ENCODE data around the gene UBLCP1. TPM values are rescaled to one million over a fixed set of nuclear protein-coding genes. Genes with fewer than 3 reads are reported as not detected.
A peak's percentile ranks its signal among the peaks of the same experiment; 100 is the strongest.

Gene UBLCP1
- total RNA-seq = 10 to 100 TPM; 30.6 to 31.6 TPM

DNA sequence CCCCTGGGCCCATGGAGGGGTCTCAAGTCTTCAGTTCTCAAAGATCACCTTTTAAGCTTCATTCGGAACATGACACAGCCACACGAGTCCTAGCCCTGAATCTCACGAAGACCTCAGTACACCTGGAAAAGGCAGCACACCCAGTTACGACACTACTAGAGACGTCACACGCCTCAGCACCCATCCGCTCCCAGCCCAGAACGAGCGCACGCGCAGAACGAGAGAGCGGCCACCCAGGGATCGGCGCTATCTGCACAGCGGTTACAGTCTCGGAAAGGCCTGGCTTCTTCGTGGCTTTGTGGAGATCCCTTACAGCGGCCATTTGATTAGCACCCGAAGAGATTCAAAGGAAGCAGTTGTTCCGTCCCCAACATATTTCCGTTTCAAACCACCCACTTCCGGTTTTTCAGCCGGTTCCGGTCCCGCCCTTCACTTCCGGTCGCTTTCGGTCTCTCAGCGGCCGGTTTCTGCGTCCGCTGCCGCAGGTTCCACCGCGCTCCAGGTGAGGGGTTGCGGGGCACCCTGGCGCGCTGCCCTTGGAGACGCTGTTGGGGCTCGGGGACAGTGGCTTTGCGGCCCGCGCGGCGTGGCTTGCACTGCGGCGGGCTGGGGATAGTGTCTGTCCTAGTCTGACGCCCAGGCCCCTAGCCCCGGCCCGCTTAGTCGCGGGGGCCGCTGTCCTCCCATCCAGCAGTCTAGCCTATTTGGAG, at the start of gene UBLCP1:
Gene UBLCP1, plus strand, starts transcription at position 432 of the 710 bp plus-strand sequence. CDS start 5,626 bp downstream, outside the sequence.
- intact Hi-C loops (cut with micrococcal nuclease) = loop anchor here (5.0 kb wide), 2 partner anchors 56 to 106 kb away; partner anchors contain the start of gene RNF145
- H3K27ac Mint-ChIP-seq = peak within 1 kb of the TSS; percentile 99
- H3K4me1 Mint-ChIP-seq (ENCODE audit: low read depth) = peaks cover 40% of the 10 kb centered on the region
- no peaks in the 10 kb centered on the region for H3K27me3 Mint-ChIP-seq
- CTCF ChIA-PET = interaction anchor here (0.8 to 1.6 kb wide), 5 partner anchors 9 to 106 kb away, joined by 3 to 10 read pairs (median 5); no protein-coding TSS in a partner anchor
- H3K36me3 Mint-ChIP-seq (ENCODE audit: low read depth) = peaks cover 35% of the 10 kb centered on the region
- ATAC-seq (peak; percentile 89), DNase-seq (peak; percentile 84)
- TF ChIP-seq, protein P1, sequence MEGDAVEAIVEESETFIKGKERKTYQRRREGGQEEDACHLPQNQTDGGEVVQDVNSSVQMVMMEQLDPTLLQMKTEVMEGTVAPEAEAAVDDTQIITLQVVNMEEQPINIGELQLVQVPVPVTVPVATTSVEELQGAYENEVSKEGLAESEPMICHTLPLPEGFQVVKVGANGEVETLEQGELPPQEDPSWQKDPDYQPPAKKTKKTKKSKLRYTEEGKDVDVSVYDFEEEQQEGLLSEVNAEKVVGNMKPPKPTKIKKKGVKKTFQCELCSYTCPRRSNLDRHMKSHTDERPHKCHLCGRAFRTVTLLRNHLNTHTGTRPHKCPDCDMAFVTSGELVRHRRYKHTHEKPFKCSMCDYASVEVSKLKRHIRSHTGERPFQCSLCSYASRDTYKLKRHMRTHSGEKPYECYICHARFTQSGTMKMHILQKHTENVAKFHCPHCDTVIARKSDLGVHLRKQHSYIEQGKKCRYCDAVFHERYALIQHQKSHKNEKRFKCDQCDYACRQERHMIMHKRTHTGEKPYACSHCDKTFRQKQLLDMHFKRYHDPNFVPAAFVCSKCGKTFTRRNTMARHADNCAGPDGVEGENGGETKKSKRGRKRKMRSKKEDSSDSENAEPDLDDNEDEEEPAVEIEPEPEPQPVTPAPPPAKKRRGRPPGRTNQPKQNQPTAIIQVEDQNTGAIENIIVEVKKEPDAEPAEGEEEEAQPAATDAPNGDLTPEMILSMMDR (IDR thresholded peaks at IDR 0.05) = no peak
- H3K9me3 Mint-ChIP-seq = peaks cover 11% of the 10 kb centered on the region
- H3K4me3 Mint-ChIP-seq = peak within 1 kb of the TSS; percentile 92
- POLR2A ChIA-PET = interaction anchor here (0.7 to 1.0 kb wide), 3 partner anchors 55 to 69 kb away, joined by 3 to 5 read pairs (median 3); no protein-coding TSS in a partner anchor

DNA sequence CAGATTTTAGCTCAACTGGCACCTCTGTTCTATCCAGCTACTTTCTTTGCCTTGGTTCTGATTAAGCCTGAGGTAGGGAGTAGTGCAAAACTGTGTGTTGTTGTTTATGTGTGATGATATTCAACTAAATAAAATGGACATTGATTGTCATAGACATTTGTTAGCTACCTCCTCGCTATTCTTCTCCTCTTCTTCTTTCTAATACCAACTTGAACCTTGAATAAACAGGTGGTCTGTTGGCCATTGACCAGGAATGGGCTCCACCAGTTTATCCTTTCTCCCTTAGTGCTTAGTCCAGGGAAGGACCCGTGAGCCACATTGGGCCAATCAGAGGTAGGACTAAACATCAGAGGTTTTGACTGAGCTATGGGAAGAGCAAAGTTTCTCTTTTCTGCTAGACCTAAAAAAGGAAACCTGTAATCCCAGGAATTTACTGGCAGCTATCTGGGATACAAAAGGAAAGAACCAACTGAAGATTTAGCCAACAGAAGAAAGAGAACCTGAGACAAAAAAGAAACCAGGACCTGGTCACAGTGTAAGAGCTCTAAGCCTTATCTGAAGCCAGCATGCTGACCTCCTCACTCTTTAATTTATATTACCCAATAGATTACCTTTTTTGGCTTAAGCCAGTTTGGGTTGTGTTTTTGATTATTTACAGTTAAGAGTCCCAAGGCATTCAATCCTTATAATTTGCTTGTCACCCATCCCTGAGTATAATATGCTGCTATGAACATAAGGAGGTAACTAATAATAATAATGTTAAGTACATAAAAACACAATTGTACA, 48.4 kb upstream of the UBLCP1 start:
- intact Hi-C loops (cut with micrococcal nuclease) = no loop called here
- peaks cover 2% of the 10 kb centered on the region for H3K9me3 Mint-ChIP-seq
- TF ChIP-seq, protein P1 (IDR thresholded peaks at IDR 0.05) = no peak
- POLR2A ChIA-PET = no interaction called here
- peaks cover 35% of the 10 kb centered on the region for H3K4me1 Mint-ChIP-seq (ENCODE audit: low read depth)
- no peaks in the 10 kb centered on the region for H3K27me3 Mint-ChIP-seq
- CTCF ChIA-PET = interaction anchor here (0.9 to 2.0 kb wide), 3 partner anchors 48 to 1891 kb away, joined by 4 to 14 read pairs (median 5); partner anchors contain the start of gene UBLCP1
- H3K36me3 Mint-ChIP-seq (ENCODE audit: low read depth) = peaks cover 5% of the 10 kb centered on the region
- H3K4me3 Mint-ChIP-seq = no peak overlapping the region
- ATAC-seq (no peak), DNase-seq (no peak)
- H3K27ac Mint-ChIP-seq = no peak overlapping the region

DNA sequence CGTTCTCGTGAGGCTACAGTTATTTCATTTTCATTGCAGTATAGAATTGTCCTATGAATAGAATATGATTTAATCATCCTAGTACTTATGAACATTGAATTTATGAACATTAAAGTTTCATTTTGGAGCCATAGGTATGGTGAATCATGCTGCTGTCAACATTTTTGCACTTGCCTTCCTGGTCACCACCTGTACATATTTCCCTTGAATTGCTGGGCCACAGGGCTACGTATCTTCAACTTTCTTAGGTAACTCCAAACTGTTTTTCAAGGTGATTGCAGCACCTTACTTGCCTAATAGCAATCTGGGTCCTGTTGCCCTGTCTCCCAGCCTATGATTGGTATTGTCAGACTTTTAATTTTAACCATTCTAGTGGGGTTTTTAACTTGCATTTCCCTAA, 47.2 kb upstream of the UBLCP1 start:
- intact Hi-C loops (cut with micrococcal nuclease) = no loop called here
- H3K27ac Mint-ChIP-seq = no peak overlapping the region
- H3K27me3 Mint-ChIP-seq = no peaks in the 10 kb centered on the region

DNA sequence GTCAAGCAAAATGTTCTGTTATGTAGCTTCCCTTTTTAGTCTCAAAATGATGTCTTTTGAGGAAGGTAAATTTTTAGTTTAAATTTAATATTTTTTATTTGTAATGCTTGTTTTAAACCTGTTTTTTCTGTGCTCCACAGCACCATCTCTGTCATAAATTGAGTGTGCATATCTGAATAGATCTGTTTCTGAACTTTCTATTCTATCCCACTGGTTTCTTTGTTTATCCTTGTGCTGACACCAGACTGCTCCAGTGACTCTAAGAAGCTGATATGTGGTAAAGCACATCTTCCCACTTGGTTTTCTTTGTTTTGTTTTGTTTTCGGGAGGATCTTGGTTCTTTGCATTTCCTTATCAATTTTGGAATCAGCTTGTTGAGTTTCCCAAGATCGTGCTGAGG, 46.6 kb upstream of the UBLCP1 start:
- TF ChIP-seq, protein P1 (IDR thresholded peaks at IDR 0.05) = no peak
- CTCF ChIA-PET = interaction anchor here (1.0 to 1.4 kb wide), 3 partner anchors 36 to 100 kb away, joined by 3 to 4 read pairs (median 3); no protein-coding TSS in a partner anchor
- Mint-ChIP-seq H3K27me3 (no peaks in the 10 kb centered on the region), H3K4me3 (no peak overlapping the region), H3K27ac (no peak overlapping the region), H3K9me3 (peaks cover 2% of the 10 kb centered on the region), H3K4me1 (ENCODE audit: low read depth) (peaks cover 21% of the 10 kb centered on the region), H3K36me3 (ENCODE audit: low read depth) (no peaks in the 10 kb centered on the region)
- no peak for DNase-seq
- POLR2A ChIA-PET = no interaction called here
- no peak for ATAC-seq
- intact Hi-C loops (cut with micrococcal nuclease) = no loop called here

More for the DNA sequence above, 47.2 kb upstream of the UBLCP1 start:
- Mint-ChIP-seq H3K9me3 (peaks cover 2% of the 10 kb centered on the region), H3K4me1 (ENCODE audit: low read depth) (peaks cover 23% of the 10 kb centered on the region), H3K36me3 (ENCODE audit: low read depth) (peaks cover under 1% of the 10 kb centered on the region), H3K4me3 (no peak overlapping the region)
- no peak for ATAC-seq
- TF ChIP-seq, protein P1 (IDR thresholded peaks at IDR 0.05) = no peak
- ChIA-PET CTCF (interaction anchor here (1.3 kb wide), 1 partner anchor 101 kb away, joined by 3 read pairs; no protein-coding TSS in a partner anchor), POLR2A (interaction anchor here (0.5 kb wide), 1 partner anchor 51 kb away, joined by 3 read pairs; no protein-coding TSS in a partner anchor)
- no peak for DNase-seq
